Liver (tissue), 9 donors: ENCODE measurements around the gene COL15A1. TPM values are rescaled to one million over a fixed set of nuclear protein-coding genes. Genes with fewer than 3 reads are reported as not detected.

Experiments
- DNase-seq: peaks from one replicate; pipeline ENCODE4 v3.0.0-alpha.2; 2017; ENCODE audit warnings: low spot score
- H3K27ac ChIP-seq, 2 donors: one replicate each; pipeline ENCODE4 v1.7.0; 2013; ENCODE audit warnings: inconsistent platforms in 2 of 2, low read length in 2 of 2, control low read depth in 1 of 2, low read depth in 1 of 2, mild to moderate bottlenecking in 1 of 2
- H3K27me3 ChIP-seq, 4 donors: one replicate each; pipeline versions ENCODE4 v1.6.1 to v1.7.0; 2013; ENCODE audit warnings: low read length in 3 of 4, inconsistent platforms in 1 of 4, mild to moderate bottlenecking in 1 of 4, moderate library complexity in 1 of 4; ENCODE audit not compliant: control insufficient read depth in 4 of 4, insufficient read depth in 4 of 4
- H3K36me3 ChIP-seq, 4 donors: one replicate each; pipeline versions ENCODE4 v1.6.1 to v1.7.0; 2013; ENCODE audit warnings: low read length in 3 of 4, mild to moderate bottlenecking in 3 of 4, low read depth in 1 of 4, moderate library complexity in 1 of 4; ENCODE audit not compliant: control insufficient read depth in 4 of 4, insufficient read depth in 3 of 4
- H3K4me1 ChIP-seq, 4 donors: one replicate each; pipeline versions ENCODE4 v1.6.1 to v1.7.0; 2013; ENCODE audit warnings: low read length in 3 of 4, mild to moderate bottlenecking in 3 of 4, moderate library complexity in 1 of 4; ENCODE audit not compliant: control insufficient read depth in 4 of 4, insufficient read depth in 4 of 4
- H3K4me3 ChIP-seq, 3 donors: one replicate each; pipeline versions ENCODE4 v1.6.1 to v1.7.0; 2013; ENCODE audit warnings: low read length in 3 of 3, control low read depth in 1 of 3, low read depth in 1 of 3, mild to moderate bottlenecking in 1 of 3
- H3K9ac ChIP-seq, 2 donors: one replicate each; pipeline ENCODE4 v1.7.0; 2013; ENCODE audit warnings: low read length in 2 of 2, mild to moderate bottlenecking in 2 of 2, moderate library complexity in 2 of 2, control low read depth in 1 of 2, low read depth in 1 of 2
- H3K9me3 ChIP-seq, 4 donors: one replicate each; pipeline versions ENCODE4 v1.6.1 to v1.7.0; 2013; ENCODE audit warnings: low read length in 3 of 4; ENCODE audit not compliant: control insufficient read depth in 4 of 4
- ATF3 ChIP-seq: IDR thresholded peaks from 2 replicates; pipeline ENCODE4 v1.6.1; 2016; ENCODE audit warnings: antibody characterized with exemption
- EGR1 ChIP-seq, 2 donors: IDR thresholded peaks; 2 replicates each; pipeline ENCODE4 v1.6.1; 2016 to 2018; ENCODE audit warnings: antibody characterized with exemption in 2 of 2, low read depth in 2 of 2
- FOXA1 ChIP-seq: IDR thresholded peaks from 2 replicates; pipeline ENCODE4 v1.6.1; 2016; ENCODE audit warnings: antibody characterized with exemption
- GABPA ChIP-seq, 2 donors: IDR thresholded peaks in 1 of 2; conservative IDR thresholded peaks in 1 of 2; 2 replicates each; pipeline ENCODE4 v1.6.1; 2016; ENCODE audit warnings: antibody characterized with exemption in 2 of 2, mild to moderate bottlenecking in 1 of 2, moderate library complexity in 1 of 2
- HNF4A ChIP-seq, 2 donors: conservative IDR thresholded peaks; 2 replicates each; pipeline ENCODE4 v1.6.1; 2016; ENCODE audit warnings: antibody characterized with exemption in 2 of 2, mild to moderate bottlenecking in 2 of 2
- HNF4G ChIP-seq: IDR thresholded peaks from 2 replicates; pipeline ENCODE4 v1.6.1; 2016; ENCODE audit warnings: antibody characterized with exemption
- JUND ChIP-seq, 2 donors: IDR thresholded peaks; 2 replicates each; pipeline ENCODE4 v1.6.1; 2016; ENCODE audit warnings: antibody characterized with exemption in 2 of 2
- MAX ChIP-seq: IDR thresholded peaks from 2 replicates; pipeline ENCODE4 v1.6.1; 2016; ENCODE audit warnings: antibody characterized with exemption
- NR2F2 ChIP-seq: IDR thresholded peaks from 2 replicates; pipeline ENCODE4 v1.6.1; 2016; ENCODE audit warnings: antibody characterized with exemption
- RAD21 ChIP-seq, 2 donors: IDR thresholded peaks; 2 replicates each; pipeline ENCODE4 v1.6.1; 2016; ENCODE audit warnings: antibody characterized with exemption in 2 of 2, mild to moderate bottlenecking in 2 of 2
- RXRA ChIP-seq, 2 donors: IDR thresholded peaks; 2 replicates each; pipeline ENCODE4 v1.6.1; 2017 to 2018; ENCODE audit warnings: antibody characterized with exemption in 2 of 2, mild to moderate bottlenecking in 1 of 2
- SP1 ChIP-seq: IDR thresholded peaks from 2 replicates; pipeline ENCODE4 v1.6.1; 2018; ENCODE audit warnings: antibody characterized with exemption, mild to moderate bottlenecking
- TAF1 ChIP-seq: conservative IDR thresholded peaks from 2 replicates; pipeline ENCODE4 v1.6.1; 2016; ENCODE audit warnings: antibody characterized with exemption, mild to moderate bottlenecking
- YY1 ChIP-seq: IDR thresholded peaks from 2 replicates; pipeline ENCODE4 v1.6.1; 2016; ENCODE audit warnings: antibody characterized with exemption, mild to moderate bottlenecking
- ZBTB33 ChIP-seq: IDR thresholded peaks from 2 replicates; pipeline ENCODE4 v1.6.1; 2016; ENCODE audit warnings: antibody characterized with exemption
- WGBS: extraction: QIAGEN DNeasy Blood & Tissue Kit; methylation state at CpG from one replicate; pipeline ENCODE4 v1.1.7; 2013; 5-methylcytosine and 5-hydroxymethylcytosine counted together
- polyA plus RNA-seq, 2 donors: library from polyadenylated mRNA; stranded (reverse) in 1 of 2; unstranded in 1 of 2; fragments of 200-250 nt in 1 of 2; fragments of >200 nt in 1 of 2; fragmentation: Nextera tagmentation in 1 of 2; extraction: Ambion mirVana in 1 of 2; gene quantifications; one replicate each; pipeline versions ENCODE4 v1.2.1 to v1.2.3, GENCODE V29; 2013 to 2015
- total RNA-seq, 2 donors: library from RNA; depleted of rRNA; stranded (reverse); fragments of >200 nt; gene quantifications; one replicate each; pipeline ENCODE4 v1.2.3, GENCODE V29; 2014
- donor health status: healthy.
- donor health status: healthy.
- donor health status: healthy.
- donor health status: healthy.
- donor health status: healthy.

The COL15A1 gene
- total and polyA plus RNA-seq, 4 donors, result 0.10 to 0.42 (median 0.24) TPM

- Histone ChIP-seq H3K4me3 (no peak overlapping the region), H3K9ac (no peak overlapping the region), H3K27me3 (no peaks in the 10 kb centered on the region), H3K27ac (no peak overlapping the region), H3K36me3 (no peaks in the 10 kb centered on the region), H3K4me1 (peaks cover 0 to 20% (median 10%) of the 10 kb centered on the region in 4 donors), H3K9me3 (no peaks in the 10 kb centered on the region)
- TF ChIP-seq EGR1 (IDR thresholded peaks at IDR 0.05; ENCODE audit: low read depth in 2 of 2), result no peak
- TF ChIP-seq JUND (IDR thresholded peaks at IDR 0.05), result no peak
- TF ChIP-seq ATF3, result no peak
- TF ChIP-seq HNF4A (conservative IDR thresholded peaks at IDR 0.05), result no peak
- no peak for TF ChIP-seq HNF4G
- 85% methylated on average over 11 of the region's 11 CpGs for WGBS
- DNase-seq, result no peak
These were observed 159.6 kb downstream of the COL15A1 start for GRCh38 chr9:99103054-99103895.

- WGBS, result 39% methylated on average over 14 of the region's 14 CpGs
- Histone ChIP-seq H3K4me1 (peaks cover 0 to 20% (median 10%) of the 10 kb centered on the region in 4 donors), H3K27me3 (no peaks in the 10 kb centered on the region), H3K9me3 (no peaks in the 10 kb centered on the region), H3K4me3 (peak overlapping the region; percentile 59 to 98 (median 72)), H3K9ac (peak overlapping the region; percentile 8 to 53), H3K36me3 (no peaks in the 10 kb centered on the region), H3K27ac (peak overlapping the region; percentile 51 to 74)
- DNase-seq, result no peak
- TF ChIP-seq MAX, result no peak
- no peak for TF ChIP-seq GABPA (IDR thresholded peaks at IDR 0.05 in 1 of 2, conservative IDR thresholded peaks at IDR 0.05 in 1 of 2)
- no peak for TF ChIP-seq NR2F2
- no peak for TF ChIP-seq ZBTB33
- TF ChIP-seq JUND (IDR thresholded peaks at IDR 0.05), result no peak
- TF ChIP-seq SP1, result no peak
- TF ChIP-seq TAF1, result no peak
- no peak for TF ChIP-seq HNF4G
- no peak for TF ChIP-seq HNF4A (conservative IDR thresholded peaks at IDR 0.05)
These were observed 160.3 kb downstream of the COL15A1 start for GRCh38 chr9:99103901-99104458.

GRCh38 chr9:99104459-99105151, 160.9 kb downstream of the COL15A1 start, which contains the start of gene TGFBR1:
TGFBR1 (plus strand) TSS chr9:99105113; CDS start chr9:99105206, 93 bp downstream.
- whole genome bisulfite sequencing, result under 1% methylated on average over 60 of the region's 60 CpGs
- H3K4me3 ChIP-seq, result peak within 1 kb of the TSS; percentile 72 to 98 (median 82)
- H3K9me3 ChIP-seq, result no peaks in the 10 kb centered on the region
- no peaks in the 10 kb centered on the region for H3K36me3 ChIP-seq
- peak; percentile 92 for DNase-seq
- peaks cover 0 to 20% (median 10%) of the 10 kb centered on the region in 4 donors for H3K4me1 ChIP-seq
- H3K27ac ChIP-seq, result peak within 1 kb of the TSS; percentile 76 to 79
- no peaks in the 10 kb centered on the region for H3K27me3 ChIP-seq
- H3K9ac ChIP-seq, result peak within 1 kb of the TSS; percentile 73 to 79
- TF ChIP-seq NR2F2 (no peak), RAD21 (IDR thresholded peaks at IDR 0.05) (no peak), YY1 (no peak), ZBTB33 (no peak), EGR1 (IDR thresholded peaks at IDR 0.05; ENCODE audit: low read depth in 2 of 2) (no peak), TAF1 (no peak), RXRA (IDR thresholded peaks at IDR 0.05) (no peak), FOXA1 (no peak), MAX (no peak)
